Inferior parietal cortex (tissue), 1 donor: ENCODE results near the gene KIAA0319L.
"Not testable (repeated sequence)": the region's sequence is repeated elsewhere in the genome, so short reads cannot be mapped to it uniquely, and the experiment has no call there.

Experiments
- DNase-seq: peaks from one replicate; pipeline ENCODE4 v3.0.0-alpha.2; 2016; ENCODE audit errors: extremely low spot score

The KIAA0319L gene

GRCh38 chr1:35581621-35582020 lies 24.4 kb upstream of the KIAA0319L start:
- not testable (repeated sequence) for DNase-seq

GRCh38 chr1:35580949-35581388 lies 23.8 kb upstream of the KIAA0319L start:
- DNase-seq = no peak

- no peak for DNase-seq
Measured at GRCh38 chr1:35577071-35577998, 20.1 kb upstream of the KIAA0319L start.

DNA sequence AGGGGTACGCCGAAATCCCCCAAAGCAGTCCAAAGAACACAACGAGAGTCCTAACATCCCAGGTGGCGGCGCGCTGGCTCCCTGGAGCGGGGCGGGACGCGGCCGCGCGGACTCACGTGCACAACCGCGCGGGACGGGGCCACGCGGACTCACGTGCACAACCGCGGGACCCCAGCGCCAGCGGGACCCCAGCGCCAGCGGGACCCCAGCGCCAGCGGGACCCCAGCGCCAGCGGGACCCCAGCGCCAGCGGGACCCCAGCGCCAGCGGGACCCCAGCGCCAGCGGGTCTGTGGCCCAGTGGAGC lies 19.5 kb upstream of the KIAA0319L start:
- not testable (repeated sequence) for DNase-seq

DNA sequence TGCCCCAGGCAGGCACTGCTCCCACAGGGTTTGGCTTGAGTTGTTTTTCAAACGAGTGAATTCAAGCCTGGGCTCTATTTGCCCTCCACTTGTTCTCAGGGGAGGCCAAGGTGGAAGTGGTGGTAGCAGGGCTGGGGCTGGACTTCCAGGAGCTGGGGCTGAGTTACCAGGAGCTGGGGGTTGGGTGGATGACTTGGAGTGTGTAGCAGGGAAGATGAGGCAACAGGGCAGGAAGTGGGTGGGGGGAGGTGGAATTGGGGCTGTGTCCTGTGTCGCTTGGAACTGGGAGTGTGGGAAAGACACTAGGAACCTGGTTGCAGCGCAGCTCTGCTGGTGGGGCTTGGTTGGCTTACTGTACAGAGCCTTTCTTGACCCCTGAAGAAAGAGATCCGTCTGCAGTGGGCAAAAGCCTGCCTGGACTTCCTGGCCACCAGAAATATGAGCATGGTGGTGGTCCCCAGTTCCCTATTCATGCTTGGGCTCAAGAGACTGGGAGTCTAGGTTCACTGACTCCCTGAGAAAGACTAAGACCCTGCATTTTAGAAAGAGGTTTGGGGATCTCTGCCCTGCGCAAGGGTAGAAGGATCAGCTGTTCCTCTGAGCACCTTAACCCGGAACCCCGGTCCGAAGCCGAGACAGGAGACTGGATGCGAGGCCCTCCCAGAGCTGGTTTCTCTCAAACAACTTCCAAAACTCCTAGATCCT lies 19.0 kb upstream of the KIAA0319L start:
- no peak for DNase-seq

DNA sequence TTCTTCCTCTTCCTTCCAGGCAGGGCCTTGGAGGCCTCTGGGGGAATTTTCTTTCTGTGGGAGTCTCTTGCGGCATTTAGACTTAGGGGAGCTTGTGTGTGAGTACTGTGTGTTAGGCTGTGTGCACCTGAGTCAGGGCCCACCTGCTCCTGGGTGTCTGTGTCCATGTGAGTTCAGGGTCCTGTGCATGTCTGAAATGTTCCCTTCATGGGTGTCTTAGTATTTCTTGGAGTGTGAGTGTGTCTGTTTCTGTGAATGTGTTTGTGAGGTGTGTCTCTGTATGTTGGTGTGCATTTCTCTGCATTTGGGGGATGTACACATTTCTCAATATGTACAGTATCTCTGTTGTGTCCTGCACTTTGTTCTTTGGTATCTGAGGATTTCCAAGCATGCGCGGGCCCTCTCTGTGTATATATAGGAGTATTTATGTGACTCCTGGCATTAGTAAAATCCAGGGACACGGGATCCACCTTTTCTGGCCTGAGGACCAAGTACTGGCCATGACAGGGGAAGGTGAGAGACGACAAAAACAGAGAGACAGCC lies 18.3 kb upstream of the KIAA0319L start:
- no peak for DNase-seq

DNA sequence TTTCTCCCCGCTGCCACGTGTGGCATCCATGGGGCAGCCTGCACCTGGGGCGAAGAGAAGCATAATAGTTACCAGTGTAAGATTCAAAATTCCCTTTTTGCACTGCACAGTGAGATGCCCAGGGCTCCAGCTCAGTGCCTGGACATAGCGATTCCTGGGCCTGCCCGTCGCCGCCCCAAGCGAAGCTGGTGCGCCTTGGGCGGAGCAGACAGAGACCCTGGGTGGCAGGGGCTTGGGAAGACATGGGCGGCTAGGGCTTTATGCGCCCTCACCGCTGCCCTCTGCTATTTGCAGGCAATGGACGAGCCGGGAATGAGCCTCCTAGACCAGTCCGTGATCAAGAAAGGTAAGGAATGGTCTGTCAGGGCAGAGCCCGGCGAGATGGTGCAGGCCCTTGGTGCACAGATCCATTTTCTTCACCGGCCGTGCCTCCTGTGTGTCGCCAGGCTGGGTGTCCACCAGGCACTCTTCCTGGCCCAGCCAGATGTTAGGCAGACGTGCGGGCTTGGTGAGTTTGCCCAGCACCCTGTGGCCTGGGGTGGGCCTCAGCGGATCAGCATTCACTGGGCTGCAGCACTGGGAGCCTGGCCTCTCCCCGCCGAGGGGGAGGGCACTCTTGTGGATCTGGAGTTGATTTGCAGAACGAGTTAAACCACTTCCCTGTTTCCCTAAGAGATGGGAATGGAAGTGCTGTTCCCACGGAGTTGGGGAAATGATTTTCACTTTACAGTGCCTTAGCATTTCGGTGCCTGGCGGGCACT lies 17.6 kb upstream of the KIAA0319L start:
- DNase-seq = no peak

DNA sequence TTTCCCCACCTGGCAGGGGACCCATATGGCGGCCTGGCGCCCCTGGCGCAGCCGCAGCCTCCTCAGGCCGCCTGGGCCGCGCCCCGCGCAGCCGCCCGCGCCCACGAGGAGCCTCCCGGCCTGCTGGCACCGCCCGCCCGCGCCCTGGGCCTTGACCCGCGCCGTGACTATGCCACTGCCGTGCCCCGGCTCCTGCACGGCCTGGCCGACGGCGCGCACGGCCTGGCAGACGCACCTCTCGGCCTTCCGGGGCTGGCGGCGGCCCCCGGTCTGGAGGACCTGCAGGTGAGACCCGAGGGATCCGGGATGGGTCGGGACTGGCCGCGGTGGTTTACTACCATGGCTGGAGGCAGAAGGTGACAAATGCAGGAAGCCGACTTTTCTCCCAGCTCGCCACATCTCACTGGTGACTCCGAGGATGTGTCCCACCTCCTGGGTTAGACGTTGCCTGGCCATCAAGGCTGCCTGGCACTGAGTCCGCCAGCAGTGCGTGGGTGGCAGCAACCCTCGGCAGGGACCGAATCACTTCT lies 17.0 kb upstream of the KIAA0319L start:
- no peak for DNase-seq

- no peak for DNase-seq
Measured at GRCh38 chr1:35573198-35574124, 16.3 kb upstream of the KIAA0319L start, which contains the start of gene TFAP2E. TFAP2E (plus strand) TSS chr1:35573314; CDS start chr1:35573578, 264 bp downstream.

DNA sequence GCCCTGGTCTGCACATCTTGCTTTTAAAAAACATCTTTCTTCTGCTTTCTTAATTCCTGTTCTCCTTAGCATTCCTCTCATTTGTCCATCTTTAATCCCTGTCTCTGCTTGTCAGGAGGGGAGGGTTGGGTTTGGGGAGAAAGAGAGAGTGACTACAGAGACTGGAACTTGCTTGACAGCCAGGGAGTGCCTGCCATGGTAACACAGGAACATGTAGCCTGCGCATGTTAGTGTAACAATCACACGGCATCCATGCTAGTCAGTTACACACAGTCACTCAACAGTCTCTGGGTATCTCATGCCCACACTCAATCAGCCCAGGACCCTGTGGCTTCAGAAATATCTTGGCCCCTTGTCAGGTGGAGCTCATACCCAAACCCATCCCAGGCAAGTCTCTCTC lies 15.1 kb upstream of the KIAA0319L start:
- no peak for DNase-seq

DNA sequence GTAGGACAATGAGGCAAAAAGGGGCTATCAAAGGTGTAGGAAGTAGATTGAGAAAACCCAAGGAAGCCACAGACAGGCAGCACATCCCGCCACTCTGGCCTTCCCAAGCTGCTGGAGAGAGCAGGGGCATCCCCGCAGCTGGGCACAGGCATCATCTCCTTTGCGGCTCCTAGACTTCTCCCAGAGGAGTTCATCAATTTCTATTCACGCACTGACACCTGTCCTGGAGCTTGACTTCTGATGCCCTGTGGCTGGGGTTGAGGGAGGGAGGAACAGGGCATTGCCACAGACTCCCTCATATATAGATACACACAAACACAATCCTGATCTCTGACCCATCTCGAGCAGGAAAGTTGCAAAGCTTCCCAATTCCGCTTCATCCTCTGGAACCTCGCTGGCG lies 14.1 kb upstream of the KIAA0319L start:
- DNase-seq = no peak

DNA sequence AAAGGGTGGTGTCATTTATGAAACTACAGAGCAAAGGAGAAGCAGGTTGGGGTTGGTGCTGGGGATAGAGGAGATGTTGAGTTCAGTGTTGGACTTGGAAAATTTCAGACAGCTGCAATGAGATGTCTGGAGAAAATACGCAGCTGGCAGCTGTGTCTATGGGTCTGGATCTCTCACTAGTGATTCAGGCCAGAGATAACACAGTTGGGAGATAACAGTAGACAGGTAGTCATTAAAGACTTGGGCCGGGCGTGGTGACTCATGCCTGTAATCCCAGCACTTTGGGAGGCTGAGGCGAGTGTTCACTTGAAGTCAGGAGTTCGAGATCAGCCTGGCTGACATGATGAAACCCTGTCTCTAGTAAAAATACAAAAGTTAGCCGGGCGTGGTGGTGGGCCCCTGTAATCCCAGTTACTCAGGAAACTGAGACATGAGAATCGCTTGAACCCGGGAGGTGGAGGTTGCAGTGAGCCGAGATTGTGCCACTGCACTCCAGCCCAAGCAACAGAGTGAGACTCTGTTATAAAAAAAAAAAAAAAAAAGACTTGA lies 13.5 kb upstream of the KIAA0319L start:
- no peak for DNase-seq

DNA sequence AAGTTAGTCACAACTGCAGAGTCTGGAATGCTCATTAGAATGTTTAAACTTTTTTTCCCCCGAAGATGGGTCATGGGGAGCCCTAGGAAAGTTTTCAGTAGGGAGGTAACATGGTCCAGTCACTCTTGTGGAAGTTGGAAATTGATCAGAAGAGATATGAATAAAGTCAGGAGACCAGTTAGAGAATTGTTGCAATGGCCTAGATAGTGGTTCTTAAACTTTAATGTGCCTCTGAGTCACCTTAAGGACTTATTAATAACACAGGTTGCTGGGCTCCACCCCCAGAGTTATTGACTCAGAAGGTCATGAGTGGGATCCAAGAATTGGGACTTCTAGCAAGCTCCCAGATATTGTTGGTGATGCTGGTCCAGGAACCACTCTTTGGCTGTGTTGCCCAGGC lies 12.7 kb upstream of the KIAA0319L start:
- no peak for DNase-seq

DNA sequence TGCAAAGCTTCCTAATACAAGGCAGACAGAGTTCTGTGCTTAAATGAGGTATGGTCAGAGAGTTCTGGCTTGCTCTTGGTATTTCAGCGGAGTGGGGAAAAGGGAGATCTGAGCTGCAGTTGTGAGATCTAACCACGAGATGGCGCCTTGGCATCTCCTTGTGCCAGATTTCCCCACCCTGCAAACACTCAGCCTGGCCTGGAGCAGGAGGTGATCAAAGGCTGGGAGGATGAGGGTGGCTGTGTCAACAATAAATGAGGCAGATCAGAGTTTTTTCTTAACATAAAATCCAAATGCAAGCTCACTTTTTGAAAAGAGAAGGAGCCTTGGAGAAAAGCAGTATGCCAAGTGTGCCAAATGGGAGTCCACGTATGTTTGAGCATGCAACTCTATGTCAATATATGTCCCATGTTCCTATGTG lies 11.8 kb upstream of the KIAA0319L start:
- DNase-seq = peak; percentile 89

- DNase-seq = no peak
Measured at GRCh38 chr1:35567947-35568558, 10.8 kb upstream of the KIAA0319L start.

DNA sequence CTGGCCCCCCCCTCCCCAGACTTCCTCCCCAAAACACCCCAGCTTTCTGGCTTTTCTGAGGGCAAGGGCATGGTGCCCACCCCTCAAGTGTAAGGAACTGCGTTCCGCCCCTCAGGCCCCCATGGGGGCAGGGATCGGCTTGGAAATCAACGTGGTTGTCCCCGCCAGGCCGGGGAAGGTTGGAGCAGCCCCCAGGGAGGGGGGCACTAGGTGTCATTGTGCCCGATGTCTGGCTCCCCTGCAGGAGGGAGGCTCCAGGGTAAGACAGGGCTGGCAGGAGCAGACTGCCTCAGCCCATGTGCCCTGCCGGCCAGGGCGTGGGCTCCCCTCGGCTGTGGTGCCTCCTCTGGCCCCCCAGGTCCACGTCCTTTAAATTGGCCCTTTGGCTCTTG lies 8.5 kb upstream of the KIAA0319L start:
- DNase-seq = no peak

- DNase-seq = no peak
Measured at GRCh38 chr1:35564884-35565741, 7.9 kb upstream of the KIAA0319L start.

GRCh38 chr1:35564037-35564883 lies 7.1 kb upstream of the KIAA0319L start:
- peak; percentile 87 for DNase-seq
